Adrenal gland (tissue), 12 donors: ENCODE data around the gene SFTA2. TPM values are rescaled to one million over a fixed set of nuclear protein-coding genes. Genes with fewer than 3 reads are reported as not detected.
"Not testable (repeated sequence)": the region's sequence is repeated elsewhere in the genome, so short reads cannot be mapped to it uniquely, and the experiment has no call there.

ENCODE experiments used
- DNase-seq, 7 donors: peaks; one replicate each; pipeline ENCODE4 v3.0.0-alpha.2; 2019 to 2020
- H3K27ac ChIP-seq, 5 donors: fragments of 200-600 bp; sonication (generic) in 4 of 5; 1 replicate in 3 of 5; 2 replicates in 2 of 5; pipeline versions ENCODE4 v1.5.1 to v1.8.0; 2016 to 2020; ENCODE audit warnings: mild to moderate bottlenecking in 1 of 5
- H3K27me3 ChIP-seq: fragments of 200-600 bp; 2 replicates; pipeline ENCODE4 v1.8.0; 2021
- H3K36me3 ChIP-seq, 2 donors: fragments of 200-600 bp; replicated peaks in 1 of 2; 1 replicate in 1 of 2; 2 replicates in 1 of 2; pipeline versions ENCODE4 v1.5.1 to v1.8.0; 2018 to 2022
- H3K4me1 ChIP-seq, 2 donors: fragments of 200-600 bp; replicated peaks in 1 of 2; 1 replicate in 1 of 2; 2 replicates in 1 of 2; pipeline versions ENCODE4 v1.5.1 to v1.8.0; 2018 to 2021
- H3K4me3 ChIP-seq, 4 donors: fragments of 200-600 bp; sonication (generic) in 3 of 4; one replicate each; pipeline ENCODE4 v1.5.1; 2016 to 2018
- H3K9me3 ChIP-seq, 3 donors: fragments of 200-600 bp; sonication (generic) in 1 of 3; replicated peaks in 1 of 3; 1 replicate in 2 of 3; 2 replicates in 1 of 3; pipeline versions ENCODE4 v1.5.1 to v1.8.0; 2016 to 2021
- POLR2A ChIP-seq, 2 donors: fragments of 450-650 bp; IDR thresholded peaks; one replicate each; pipeline ENCODE4 v1.6.1; 2017; ENCODE audit warnings: antibody characterized with exemption in 2 of 2, mild to moderate bottlenecking in 2 of 2, moderate library complexity in 1 of 2
- WGBS, 4 donors: extraction: QIAGEN DNeasy Blood & Tissue Kit in 2 of 4; methylation state at CpG; one replicate each; pipeline versions ENCODE4 v1.1.5 to v1.1.7; 2013 to 2017; 5-methylcytosine and 5-hydroxymethylcytosine counted together
- intact Hi-C, 2 donors: fragments of 100-400 bp; cut with DNase I; formaldehyde crosslinking; loops; one replicate each; pipeline versions ENCODE4 v1.14.1 to v1.15.0; 2022 to 2023
- polyA plus RNA-seq, 3 donors: library from polyadenylated mRNA; stranded (reverse); fragments of 200-250 nt in 2 of 3; fragments of 350-450 nt in 1 of 3; fragmentation: Illumina TruSeq in 1 of 3; extraction: RNeasy Lipid Tissue Mini Kit (QIAGEN cat#74804) in 1 of 3; gene quantifications; one replicate each; pipeline ENCODE4 v1.2.3, GENCODE V29; 2013 to 2014
- total RNA-seq, 9 donors: library from RNA; depleted of rRNA in 4 of 9; stranded (reverse); fragments of >200 nt in 4 of 9; fragments of 120-200 nt in 1 of 9; fragmentation: NEBNext Ultra II Directional in 1 of 9; extraction: Animal tissue kit (Norgen Biotek cat#: 25700) in 1 of 9; gene quantifications; one replicate each; pipeline versions ENCODE4 v1.1.0 to v1.2.4, GENCODE V29; 2013 to 2023
- TF ChIP-seq, protein P1 (sequence below), 6 experiments: fragments of 450-650 bp in 4 of 6; fragments of 200-600 bp in 2 of 6; sonication (generic) in 1 of 6; IDR thresholded peaks; 1 replicate in 5 of 6; 2 replicates in 1 of 6; pipeline versions ENCODE4 v1.5.1 to v1.8.0; 2016 to 2021; ENCODE audit warnings: antibody characterized with exemption in 6 of 6, mild to moderate bottlenecking in 2 of 6, moderate library complexity in 1 of 6
- donor health status: healthy with polysubstance abuse.
- donor health status: Bipolar disorder and iron deficiency.
- donor health status: DM: yes; HTN: yes; CAD: no.
- donor health status: DM: no; HTN: no; CAD: no.
- donor health status: DM: no; HTN: no; CAD: no.
- donor health status: DM: yes; HTN: yes; CAD: no.

Gene SFTA2
- total and polyA plus RNA-seq, 12 donors, result 0.20 to 1.5 (median 0.38) TPM; not detected in 7

DNA sequence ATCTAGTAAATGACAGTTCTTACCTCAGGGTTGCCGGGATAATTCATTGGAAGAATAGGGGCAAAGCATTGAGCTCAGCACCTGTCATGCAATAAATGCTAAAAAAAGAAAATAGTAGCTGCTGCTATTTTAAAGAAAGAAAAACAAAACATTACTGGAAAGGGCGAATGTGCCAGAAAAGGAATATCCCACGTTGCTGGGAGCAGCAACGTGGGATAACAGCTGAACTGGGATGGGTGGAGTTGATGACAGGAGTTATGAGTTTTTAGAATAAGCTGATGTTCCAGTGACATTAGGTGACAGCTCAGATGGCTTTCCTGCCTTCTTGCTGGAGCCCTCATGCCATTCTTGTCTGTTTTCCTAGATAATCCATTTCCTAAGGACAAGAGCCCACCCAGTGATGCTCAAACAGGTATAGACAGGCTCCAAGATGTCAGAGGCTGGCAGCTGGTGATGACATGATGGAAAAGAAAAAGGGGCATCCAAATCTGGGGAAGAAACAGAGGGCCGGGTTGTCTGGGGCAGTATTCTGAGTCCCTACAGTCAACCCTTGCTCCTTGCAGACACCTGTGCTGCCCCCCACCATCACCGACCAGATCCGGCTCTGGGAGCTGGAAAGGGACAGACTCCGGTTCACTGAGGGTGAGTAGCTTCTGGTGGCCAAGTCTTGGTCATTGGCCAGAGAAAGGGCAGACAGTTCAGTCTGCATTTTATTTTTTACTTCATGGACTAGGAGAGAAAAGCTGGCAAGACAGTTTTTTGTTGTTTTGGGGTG lies 19.0 kb downstream of the SFTA2 start:
- no peak for TF ChIP-seq POLR2A (IDR thresholded peaks at IDR 0.05)
- TF ChIP-seq, protein P1, sequence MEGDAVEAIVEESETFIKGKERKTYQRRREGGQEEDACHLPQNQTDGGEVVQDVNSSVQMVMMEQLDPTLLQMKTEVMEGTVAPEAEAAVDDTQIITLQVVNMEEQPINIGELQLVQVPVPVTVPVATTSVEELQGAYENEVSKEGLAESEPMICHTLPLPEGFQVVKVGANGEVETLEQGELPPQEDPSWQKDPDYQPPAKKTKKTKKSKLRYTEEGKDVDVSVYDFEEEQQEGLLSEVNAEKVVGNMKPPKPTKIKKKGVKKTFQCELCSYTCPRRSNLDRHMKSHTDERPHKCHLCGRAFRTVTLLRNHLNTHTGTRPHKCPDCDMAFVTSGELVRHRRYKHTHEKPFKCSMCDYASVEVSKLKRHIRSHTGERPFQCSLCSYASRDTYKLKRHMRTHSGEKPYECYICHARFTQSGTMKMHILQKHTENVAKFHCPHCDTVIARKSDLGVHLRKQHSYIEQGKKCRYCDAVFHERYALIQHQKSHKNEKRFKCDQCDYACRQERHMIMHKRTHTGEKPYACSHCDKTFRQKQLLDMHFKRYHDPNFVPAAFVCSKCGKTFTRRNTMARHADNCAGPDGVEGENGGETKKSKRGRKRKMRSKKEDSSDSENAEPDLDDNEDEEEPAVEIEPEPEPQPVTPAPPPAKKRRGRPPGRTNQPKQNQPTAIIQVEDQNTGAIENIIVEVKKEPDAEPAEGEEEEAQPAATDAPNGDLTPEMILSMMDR (IDR thresholded peaks at IDR 0.05), result no peak
- Histone ChIP-seq H3K27ac (peak overlapping the region in 2 of 5 donors; percentile 92 to 94), H3K4me1 (peaks cover 15 to 35% of the 10 kb centered on the region in 2 donors), H3K9me3 (no peaks in the 10 kb centered on the region), H3K27me3 (no peaks in the 10 kb centered on the region), H3K4me3 (no peak overlapping the region), H3K36me3 (peaks cover 0 to 47% of the 10 kb centered on the region in 2 donors)
- DNase-seq, result peak in 1 of 7 donors; percentile 35
- intact Hi-C loops, result loop anchor here in 1 of 2 donors (5.0 kb wide), 1 partner anchor 36 kb away; no protein-coding TSS in a partner anchor
- WGBS, 4 donors, result 86 to 90% (median 89%) methylated on average over 8 of the region's 8 CpGs

DNA sequence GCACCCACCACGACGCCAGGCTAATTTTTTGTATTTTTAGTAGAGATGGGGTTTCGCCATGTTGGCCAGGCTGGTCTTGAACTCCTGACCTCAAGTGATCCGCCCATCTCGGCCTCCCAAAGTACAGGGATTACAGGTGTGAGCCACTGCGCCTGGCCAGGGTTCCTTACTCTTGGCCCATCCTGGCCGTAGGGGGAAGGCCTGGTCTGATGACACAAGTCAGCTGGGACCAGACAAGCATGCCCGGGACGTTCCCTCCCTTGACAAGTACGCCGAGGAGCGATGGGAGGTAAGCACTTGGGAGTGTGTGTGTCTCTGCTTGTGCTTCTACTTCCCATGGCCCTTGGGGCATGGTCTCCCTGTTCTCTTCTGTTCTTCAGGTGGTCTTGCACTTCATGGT lies 21.5 kb downstream of the SFTA2 start:
- intact Hi-C loops, result loop anchor here in 1 of 2 donors (5.0 kb wide), 1 partner anchor 33 kb away; no protein-coding TSS in a partner anchor
- Histone ChIP-seq H3K4me1 (peaks cover 15 to 28% of the 10 kb centered on the region in 2 donors), H3K36me3 (peaks cover 0 to 33% of the 10 kb centered on the region in 2 donors)
- not testable (repeated sequence) for H3K27ac ChIP-seq, H3K4me3 ChIP-seq, H3K27me3 ChIP-seq, DNase-seq, H3K9me3 ChIP-seq
- 89 to 90% (median 89%) methylated on average over 3 to 12 of the region's 12 CpGs for WGBS, 4 donors

DNA sequence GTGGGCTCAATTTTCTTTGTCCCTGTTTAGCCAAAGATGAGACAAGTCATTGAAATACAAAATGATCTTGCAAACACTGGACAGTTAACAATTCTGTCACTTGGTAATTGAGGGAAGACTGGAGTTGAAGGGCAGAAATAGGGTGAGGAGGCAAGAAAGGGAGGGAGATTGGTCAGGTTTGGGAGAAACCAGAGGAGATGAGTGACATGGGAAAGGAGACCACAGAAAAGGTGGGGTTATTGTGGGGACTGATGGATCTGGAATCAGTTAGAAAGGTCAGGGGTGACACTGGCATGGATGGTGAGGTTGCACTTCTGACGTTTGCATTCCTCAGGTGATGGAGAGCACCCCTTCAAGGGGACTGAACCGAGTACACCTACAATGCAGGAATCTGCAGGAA lies 23.3 kb downstream of the SFTA2 start:
- TF ChIP-seq, protein P1 (IDR thresholded peaks at IDR 0.05), result no peak
- TF ChIP-seq POLR2A (IDR thresholded peaks at IDR 0.05), result no peak

DNA sequence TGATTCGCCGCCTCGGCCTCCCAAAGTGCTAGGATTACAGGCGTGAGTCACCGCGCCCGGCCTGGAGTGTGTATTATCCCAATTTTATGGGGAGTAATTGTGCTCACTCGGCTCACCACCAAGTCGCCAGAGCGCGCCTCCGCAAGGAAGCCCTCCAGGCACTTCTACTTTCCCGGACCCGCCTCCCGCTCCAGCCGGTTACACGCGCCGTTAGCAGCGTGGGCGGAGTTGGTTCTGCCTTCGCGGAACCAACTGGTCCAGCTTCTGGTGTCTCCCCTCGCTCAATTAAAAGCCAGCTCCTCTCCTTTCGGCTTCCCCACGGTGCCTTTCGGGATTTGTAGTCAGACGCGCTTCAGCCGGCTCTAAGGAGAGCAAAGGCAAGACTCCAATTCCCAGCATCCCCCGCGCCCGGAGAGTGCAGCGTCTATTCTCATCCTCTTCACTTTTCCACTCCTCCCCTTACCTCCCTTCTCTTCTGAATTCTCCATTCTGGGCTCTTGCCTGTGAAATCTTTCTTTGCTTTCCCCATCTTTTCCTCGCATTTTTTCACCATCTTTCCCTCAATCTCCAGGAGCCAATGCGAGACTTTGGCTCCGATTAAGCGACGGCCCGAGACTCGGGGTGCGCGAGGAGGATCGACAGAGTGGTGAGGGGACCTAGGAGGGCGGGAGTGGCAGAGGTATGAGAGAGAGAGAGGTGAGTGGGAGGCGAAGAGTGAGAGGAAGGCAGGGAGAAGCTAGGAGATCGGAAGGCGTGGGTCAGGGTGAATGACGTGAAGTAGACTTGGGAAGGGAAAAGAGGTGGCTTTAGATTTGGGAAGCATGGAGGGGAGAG lies 24.0 kb downstream of the SFTA2 start, which contains the start of gene GTF2H4:
GTF2H4 (plus strand) TSS at position 450 of the 834 bp plus-strand sequence.
- TF ChIP-seq, protein P1 (IDR thresholded peaks at IDR 0.05), result no peak
- peak in 1 of 2 donors; percentile 63 for TF ChIP-seq POLR2A (IDR thresholded peaks at IDR 0.05)

More for the DNA sequence above, 23.3 kb downstream of the SFTA2 start:
- intact Hi-C loops, result no loop called here
- DNase-seq, result no peak
- Histone ChIP-seq H3K4me1 (peaks cover 5 to 16% of the 10 kb centered on the region in 2 donors), H3K36me3 (peaks cover 0 to 33% of the 10 kb centered on the region in 2 donors), H3K4me3 (peak overlapping the region in 3 of 4 donors; percentile 48 to 56 (median 55)), H3K9me3 (no peaks in the 10 kb centered on the region), H3K27ac (no peak overlapping the region), H3K27me3 (no peaks in the 10 kb centered on the region)
- WGBS, 4 donors, result 21 to 33% (median 23%) methylated on average over 2 of the region's 2 CpGs

DNA sequence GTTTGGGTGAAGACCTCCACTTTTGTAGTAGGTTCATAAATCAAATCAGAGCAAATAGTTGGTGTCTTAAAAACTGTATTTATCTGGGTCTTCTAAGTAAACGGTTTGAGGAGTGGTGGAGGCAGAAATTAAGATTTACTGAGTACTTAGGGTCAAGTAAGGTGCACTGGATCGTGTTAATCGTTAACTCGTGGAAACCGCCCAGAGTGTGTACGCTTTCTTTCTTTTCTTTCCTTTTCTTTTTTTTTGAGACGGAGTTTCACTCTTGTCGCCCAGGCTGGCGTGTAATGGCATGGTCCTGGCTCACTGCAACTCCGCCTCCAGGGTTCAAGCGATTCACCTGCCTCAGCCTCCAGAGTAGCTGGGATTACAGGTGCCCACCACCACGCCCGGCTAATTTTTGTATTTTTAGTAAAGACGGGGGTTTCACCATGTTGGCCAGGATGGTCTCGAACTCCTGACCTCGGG lies 24.6 kb downstream of the SFTA2 start:
- H3K27ac ChIP-seq, result peak overlapping the region in 1 of 5 donors; percentile 29
- 33 to 41% (median 37%) methylated on average over 15 to 16 of the region's 16 CpGs for WGBS, 4 donors
- intact Hi-C loops, DNase-seq, H3K9me3 ChIP-seq, H3K27me3 ChIP-seq: not testable (repeated sequence)
- H3K36me3 ChIP-seq, result peaks cover 0 to 28% of the 10 kb centered on the region in 2 donors
- H3K4me1 ChIP-seq, result peaks cover 5 to 11% of the 10 kb centered on the region in 2 donors
- peak overlapping the region in 2 of 4 donors; percentile 48 to 55 for H3K4me3 ChIP-seq

More for the DNA sequence above, 24.0 kb downstream of the SFTA2 start, which contains the start of gene GTF2H4:
- Histone ChIP-seq H3K27ac (peak within 1 kb of the TSS in 1 of 5 donors; percentile 29), H3K4me3 (peak within 1 kb of the TSS; percentile 48 to 99 (median 56)), H3K27me3 (no peaks in the 10 kb centered on the region), H3K4me1 (peaks cover 5 to 11% of the 10 kb centered on the region in 2 donors), H3K9me3 (no peaks in the 10 kb centered on the region), H3K36me3 (peaks cover 0 to 33% of the 10 kb centered on the region in 2 donors)
- intact Hi-C loops, result no loop called here
- peak; percentile 95 to 99 (median 98) for DNase-seq
- WGBS, 4 donors, result 0 to 1% (median 1%) methylated on average over 33 to 49 of the region's 49 CpGs
